Measurements from ENCODE around the gene ERLEC1. TPM values are rescaled to one million over a fixed set of nuclear protein-coding genes. Genes with fewer than 3 reads are reported as not detected.
"Not testable (repeated sequence)": the region's sequence is repeated elsewhere in the genome, so short reads cannot be mapped to it uniquely, and the experiment has no call there.

The ERLEC1 gene
- total RNA-seq, 1 experiment from 2014 or later: 85.9 TPM

DNA sequence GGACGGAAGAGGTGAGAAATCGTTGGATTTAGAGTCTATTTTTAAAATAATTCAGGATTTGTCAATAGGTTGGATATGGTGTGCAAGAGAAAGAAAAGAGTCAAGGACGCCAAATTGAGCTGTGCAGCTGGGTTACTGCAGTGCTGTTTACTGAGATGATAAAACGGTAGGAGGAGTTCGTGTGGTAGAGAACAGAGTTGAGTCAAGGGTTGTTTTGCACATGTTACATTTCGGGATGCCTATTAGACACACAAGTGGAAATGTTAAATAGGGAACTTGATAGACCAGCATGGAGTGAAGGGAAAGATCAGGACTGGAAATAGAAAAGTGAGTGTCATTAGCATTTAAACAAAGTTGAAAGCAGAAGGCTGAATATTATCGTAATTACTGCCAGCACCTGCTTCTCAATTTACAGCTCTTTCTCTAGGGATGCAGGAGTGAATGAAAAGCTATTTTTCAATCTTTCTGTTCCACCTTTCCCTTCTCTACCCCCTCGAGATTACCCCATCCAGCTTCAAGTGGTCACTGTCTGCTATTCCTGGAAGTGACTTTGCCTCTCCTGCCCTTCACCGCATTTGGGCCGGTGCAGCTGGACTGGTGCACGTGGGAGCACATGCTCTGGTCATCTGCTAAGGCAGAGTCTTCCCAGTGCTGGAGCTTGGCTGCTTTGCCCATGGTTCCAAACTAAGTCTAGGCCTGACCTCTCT is 42.6 kb downstream of the ERLEC1 start:
- no peak for DNase-seq (ENCODE audit: low spot score)

DNA sequence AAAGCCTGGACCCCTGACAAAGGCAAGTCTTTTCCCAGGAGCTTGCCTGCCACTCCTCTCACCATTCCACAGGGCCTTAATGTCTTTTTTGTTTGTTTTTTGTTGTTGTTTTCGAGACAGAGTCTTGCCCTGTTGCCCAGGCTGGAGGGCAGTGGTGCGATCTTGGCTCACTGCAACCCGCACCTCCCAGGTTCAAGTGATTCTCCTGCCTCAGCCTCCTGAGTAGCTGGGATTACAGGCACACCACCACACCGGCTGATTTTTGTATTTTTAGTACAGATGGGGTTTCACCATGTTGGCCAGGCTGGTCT is 43.1 kb downstream of the ERLEC1 start:
- DNase-seq (ENCODE audit: low spot score): not testable (repeated sequence)

GRCh38 chr2:53840580-53840979 is 53.7 kb downstream of the ERLEC1 start:
- DNase-seq (ENCODE audit: low spot score): no peak

GRCh38 chr2:53841651-53842050 is 54.8 kb downstream of the ERLEC1 start:
- DNase-seq (ENCODE audit: low spot score): not testable (repeated sequence)

DNA sequence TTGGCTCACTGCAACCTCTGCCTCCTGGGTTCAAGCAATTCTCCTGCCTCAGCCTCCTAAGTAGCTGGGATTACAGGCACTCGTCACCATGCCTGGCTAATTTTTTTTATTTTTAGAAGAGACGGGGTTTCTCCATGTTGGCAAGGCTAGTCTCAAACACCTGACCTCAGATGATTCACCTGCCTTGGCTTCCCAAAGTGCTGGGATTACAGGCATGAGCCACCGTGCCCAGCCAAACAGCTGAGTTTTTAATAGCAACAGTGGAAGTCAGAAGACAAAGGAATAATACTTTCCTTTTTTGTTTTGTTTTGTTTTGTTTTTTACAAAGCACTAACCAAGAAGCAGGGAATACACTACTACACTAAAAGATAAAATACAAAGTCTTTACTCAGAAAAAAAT is 56.0 kb downstream of the ERLEC1 start:
- DNase-seq (ENCODE audit: low spot score): no peak

DNA sequence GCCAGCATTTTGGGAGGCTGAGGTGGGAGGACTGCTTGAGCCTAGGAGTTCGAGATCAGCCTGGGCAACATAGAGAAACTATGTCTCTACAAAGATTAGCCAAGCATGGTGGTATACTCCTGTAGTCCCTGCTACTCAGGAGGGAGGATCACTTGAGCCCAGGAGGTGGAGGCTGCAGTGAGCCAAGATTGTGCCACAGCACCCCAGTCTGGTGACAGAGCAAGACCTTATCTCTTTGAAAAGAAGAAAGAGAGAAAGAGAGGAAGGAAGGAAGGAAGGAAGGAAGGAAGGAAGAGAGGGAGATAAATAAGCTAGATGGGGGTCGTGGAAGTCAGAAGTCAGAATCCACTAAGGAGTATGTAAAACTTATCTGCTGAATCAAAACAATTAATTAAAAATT is 56.8 kb downstream of the ERLEC1 start:
- DNase-seq (ENCODE audit: low spot score): no peak

DNA sequence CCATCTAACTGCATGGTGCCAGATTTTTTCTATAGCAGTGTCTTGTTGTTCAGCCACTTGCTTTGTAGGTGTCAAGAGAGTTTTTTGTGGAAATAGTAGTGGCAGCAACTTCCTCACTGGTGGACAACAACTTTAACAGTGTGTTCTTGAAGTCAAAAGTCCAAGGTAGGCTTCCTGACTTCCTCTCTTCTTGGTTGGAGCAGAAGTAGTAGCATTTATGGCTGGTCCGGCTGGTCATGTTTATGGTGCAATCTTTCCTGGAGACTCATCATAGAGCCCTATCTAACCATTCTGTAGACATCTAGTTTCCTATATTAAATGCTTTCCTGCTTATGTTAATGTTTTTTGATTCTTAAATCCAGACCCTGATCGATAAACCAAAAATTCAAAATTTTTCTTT is 61.2 kb downstream of the ERLEC1 start:
- no peak for DNase-seq (ENCODE audit: low spot score)

DNA sequence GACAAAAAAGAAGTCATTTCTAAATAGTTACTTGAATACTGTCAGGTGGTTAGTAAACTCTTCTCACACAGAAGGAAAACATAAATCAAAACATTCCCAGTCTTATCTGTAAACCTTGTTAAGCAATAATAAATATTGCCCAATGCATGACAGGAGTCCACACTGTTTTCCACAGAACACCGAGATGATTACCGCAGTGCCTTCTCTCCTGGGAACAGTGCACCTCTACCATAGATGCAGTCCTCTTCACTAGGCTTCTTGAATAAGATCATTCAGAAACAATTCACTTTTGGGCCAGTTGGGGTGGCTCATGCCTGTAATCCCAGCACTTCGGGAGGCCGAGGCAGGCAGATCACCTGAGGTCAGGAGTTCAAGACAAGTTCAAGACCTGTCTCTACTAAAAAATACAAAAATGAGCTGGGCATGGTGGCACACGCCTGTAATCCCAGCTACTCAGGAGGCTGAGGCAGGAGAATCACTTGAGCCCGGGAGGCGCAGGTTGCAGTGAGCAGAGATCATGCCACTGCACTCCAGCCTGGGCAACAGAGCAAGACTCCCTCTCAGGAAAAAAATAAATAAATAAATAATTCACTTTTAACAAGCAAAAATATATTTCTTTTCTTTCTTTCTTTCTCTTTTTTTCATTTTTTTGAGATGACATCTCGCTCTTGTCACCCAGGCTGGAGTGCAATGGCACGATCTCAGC is 64.4 kb downstream of the ERLEC1 start:
- not testable (repeated sequence) for DNase-seq (ENCODE audit: low spot score)

DNA sequence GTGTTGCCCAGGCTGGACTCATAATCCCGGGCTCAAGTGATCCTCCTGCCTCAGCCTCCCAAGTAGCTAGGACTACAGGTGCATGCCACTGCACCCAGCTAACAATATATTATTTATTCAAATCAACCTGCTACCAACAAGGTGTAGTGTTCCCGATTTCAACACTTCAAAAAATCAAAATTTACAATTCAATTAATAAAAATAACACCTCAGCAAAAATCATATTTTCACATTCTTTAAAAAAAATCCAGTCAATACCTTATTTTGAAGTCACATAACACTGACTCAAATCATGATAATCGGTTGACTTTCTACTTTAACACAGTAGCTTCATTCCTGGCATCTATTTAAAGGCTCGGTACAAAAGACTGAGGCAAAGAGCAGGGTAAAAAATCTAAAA is 65.7 kb downstream of the ERLEC1 start:
- no peak for DNase-seq (ENCODE audit: low spot score)

GRCh38 chr2:53854678-53855077 is 67.8 kb downstream of the ERLEC1 start:
- no peak for DNase-seq (ENCODE audit: low spot score)

DNA sequence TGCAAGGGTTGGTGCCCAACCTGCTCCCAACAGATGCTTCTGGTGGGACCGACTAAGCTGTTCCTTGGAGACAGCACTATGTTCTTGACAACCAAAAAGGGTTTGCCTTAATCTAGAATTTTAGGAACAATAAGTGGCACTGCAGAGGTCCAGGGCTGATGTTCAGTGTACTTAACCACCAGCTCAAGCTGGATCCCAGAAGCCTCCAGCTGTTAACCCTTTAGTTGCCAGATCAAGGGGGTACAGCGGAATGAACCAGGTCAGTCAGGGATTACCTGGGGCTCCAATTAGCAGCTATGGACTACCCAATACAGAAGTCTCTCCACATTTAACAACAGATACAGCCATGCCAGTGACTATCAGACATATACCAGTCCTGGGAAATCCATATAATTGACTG is 69.4 kb downstream of the ERLEC1 start:
- DNase-seq (ENCODE audit: low spot score): no peak

DNA sequence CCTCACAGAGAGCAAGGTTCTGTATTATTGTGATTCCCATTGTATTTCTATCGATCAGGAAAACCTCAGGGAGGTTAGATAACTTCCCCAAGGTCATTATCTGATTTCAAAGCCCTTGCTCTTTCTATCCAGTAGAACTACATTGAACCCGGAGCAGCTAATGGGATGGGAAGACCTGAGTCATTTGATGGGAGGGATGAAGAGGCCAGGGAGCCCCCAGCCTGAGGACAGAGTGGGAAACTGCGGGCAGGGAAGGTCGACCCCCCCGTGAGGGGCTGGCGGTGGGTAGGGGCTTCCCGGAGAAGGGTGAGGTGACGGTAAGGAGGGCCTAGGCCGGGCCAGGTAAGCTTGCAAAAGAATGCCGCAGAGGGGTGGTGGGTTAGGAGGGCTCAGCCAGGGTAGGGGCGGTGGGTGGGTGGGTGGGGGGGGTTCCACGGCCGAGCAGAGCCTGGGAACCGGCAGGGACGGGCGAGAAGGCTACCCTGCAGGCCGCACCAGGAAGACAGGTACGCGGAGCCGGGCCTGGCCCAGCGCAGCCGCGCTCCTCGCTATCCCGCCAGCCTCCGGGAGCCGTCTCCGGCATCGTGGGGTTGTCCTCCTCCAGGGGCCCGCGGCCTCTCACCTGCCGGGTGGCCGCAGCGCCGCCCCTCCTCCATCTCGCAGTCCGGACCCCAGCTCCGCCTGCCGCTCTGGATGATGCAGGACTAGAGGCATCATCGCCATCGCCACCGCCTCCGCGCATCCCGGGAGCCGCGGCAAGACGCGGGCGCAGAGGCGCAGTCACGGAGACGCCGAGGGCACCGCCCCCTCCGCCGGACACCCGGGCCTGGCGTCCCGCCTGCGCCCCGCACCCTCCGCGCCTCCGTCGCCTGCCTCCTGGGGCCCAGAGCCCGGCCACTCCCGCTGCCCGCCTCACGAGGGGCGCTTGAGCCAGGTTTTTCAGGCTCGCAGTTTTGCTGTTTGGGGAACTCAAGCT is 72.7 kb downstream of the ERLEC1 start, which contains the start of gene GPR75:
GPR75 (minus strand) TSS at position 762 of the 976 bp plus-strand sequence. CDS start 5,211 bp downstream, outside the sequence.
- no peak for DNase-seq (ENCODE audit: low spot score)

GRCh38 chr2:53861824-53862223 is 75.0 kb downstream of the ERLEC1 start:
- no peak for DNase-seq (ENCODE audit: low spot score)

GRCh38 chr2:53863538-53864227 is 76.8 kb downstream of the ERLEC1 start:
- DNase-seq (ENCODE audit: low spot score): no peak

- no peak for DNase-seq (ENCODE audit: low spot score)
Observed at GRCh38 chr2:53865264-53865663, 78.4 kb downstream of the ERLEC1 start.

GRCh38 chr2:53865962-53866361 is 79.1 kb downstream of the ERLEC1 start:
- no peak for DNase-seq (ENCODE audit: low spot score)

- no peak for DNase-seq (ENCODE audit: low spot score)
Observed at GRCh38 chr2:53867169-53867568, 80.3 kb downstream of the ERLEC1 start.

- no peak for DNase-seq (ENCODE audit: low spot score)
Observed at GRCh38 chr2:53867773-53868172, 80.9 kb downstream of the ERLEC1 start.

Measured in H4 (cell line).